CD4-positive, alpha-beta memory T cell (primary cell): Measurements from ENCODE around the gene STXBP1. TPM values are rescaled to one million over a fixed set of nuclear protein-coding genes. Genes with fewer than 3 reads are reported as not detected.
A peak's percentile ranks its signal among the peaks of the same experiment; 100 is the strongest.

Source experiments
- CTCF ChIA-PET: fragments of 350-600 bp; sonication (Branson Sonifier 250); formaldehyde crosslinking; loops from one replicate; lab custom pipeline; 2021; ENCODE audit warnings: inconsistent platforms; ENCODE audit not compliant: partially characterized antibody; lab: Charles Lee
- POLR2A ChIA-PET: fragments of 350-600 bp; sonication (Branson Sonifier 250); formaldehyde crosslinking; loops from one replicate; lab custom pipeline; 2021; ENCODE audit not compliant: partially characterized antibody; lab: Charles Lee
- DNase-seq, 5 donors: peaks; one replicate each; pipeline versions ENCODE4 v3.0.0 to v3.0.0-alpha.2; 2020 to 2022; ENCODE audit warnings: mixed read lengths in 1 of 5
- H3K27ac ChIP-seq: one replicate; pipeline ENCODE4 v1.7.0; 2013; ENCODE audit warnings: low read depth, low read length
- H3K27me3 ChIP-seq: 2 replicates; pipeline ENCODE4 v1.7.0; 2013; ENCODE audit warnings: mild to moderate bottlenecking, low read length, moderate library complexity; ENCODE audit not compliant: insufficient read depth
- H3K36me3 ChIP-seq: 2 replicates; pipeline ENCODE4 v1.7.0; 2013; ENCODE audit warnings: mild to moderate bottlenecking, low read length, moderate library complexity; ENCODE audit not compliant: insufficient read depth
- H3K4me1 ChIP-seq: 2 replicates; pipeline ENCODE4 v1.7.0; 2013; ENCODE audit warnings: mild to moderate bottlenecking, low read length, moderate library complexity; ENCODE audit not compliant: insufficient read depth
- H3K4me3 ChIP-seq, 2 donors: one replicate each; pipeline ENCODE4 v1.7.0; 2013; ENCODE audit warnings: low read length in 2 of 2, mild to moderate bottlenecking in 1 of 2
- H3K9me3 ChIP-seq, 2 donors: one replicate each; pipeline ENCODE4 v1.7.0; 2013; ENCODE audit warnings: low read length in 2 of 2, control low read depth in 1 of 2; ENCODE audit not compliant: control insufficient read depth in 1 of 2
- H3K27ac Mint-ChIP-seq, 7 donors: one replicate each; pipeline ENCODE4 v1.8.0; 2020 to 2021; ENCODE audit warnings: mixed read lengths in 7 of 7, mild to moderate bottlenecking in 6 of 7, inconsistent platforms in 3 of 7, moderate library complexity in 3 of 7
- H3K27me3 Mint-ChIP-seq, 2 donors: one replicate each; pipeline ENCODE4 v1.8.0; 2020 to 2021; ENCODE audit warnings: mixed read lengths in 2 of 2
- H3K36me3 Mint-ChIP-seq, 2 donors: one replicate each; pipeline ENCODE4 v1.8.0; 2020 to 2021; ENCODE audit warnings: mixed read lengths in 2 of 2, inconsistent platforms in 1 of 2, mild to moderate bottlenecking in 1 of 2
- H3K4me1 Mint-ChIP-seq, 4 donors: one replicate each; pipeline ENCODE4 v1.8.0; 2020 to 2021; ENCODE audit warnings: mixed read lengths in 4 of 4, mild to moderate bottlenecking in 1 of 4
- H3K4me3 Mint-ChIP-seq, 8 donors: one replicate each; pipeline ENCODE4 v1.8.0; 2020 to 2021; ENCODE audit warnings: mixed read lengths in 8 of 8, mild to moderate bottlenecking in 7 of 8, moderate library complexity in 6 of 8, inconsistent platforms in 3 of 8
- H3K9me3 Mint-ChIP-seq, 8 donors: one replicate each; pipeline ENCODE4 v1.8.0; 2020 to 2021; ENCODE audit warnings: mixed read lengths in 8 of 8, mild to moderate bottlenecking in 5 of 8, inconsistent platforms in 3 of 8, moderate library complexity in 1 of 8
- intact Hi-C: fragments of 100-400 bp; cut with micrococcal nuclease; formaldehyde crosslinking; loops from one replicate; pipeline ENCODE4 v1.15.1; 2023
- polyA plus RNA-seq, 2 donors: library from polyadenylated mRNA; unstranded; fragments of 300-500 nt; fragmentation: Illumina TruSeq; gene quantifications; one replicate each; pipeline ENCODE4 v1.2.3, GENCODE V29; 2021
- total RNA-seq, 2 experiments: library from RNA; stranded (reverse); gene quantifications; one replicate each; pipeline ENCODE4 v1.2.3, GENCODE V29; 2021

STXBP1 gene
- total RNA-seq (10 to 100 TPM; 19.9 to 20.9 TPM), polyA plus RNA-seq (1 to 10 TPM; 4.8 to 5.5 TPM)

DNA sequence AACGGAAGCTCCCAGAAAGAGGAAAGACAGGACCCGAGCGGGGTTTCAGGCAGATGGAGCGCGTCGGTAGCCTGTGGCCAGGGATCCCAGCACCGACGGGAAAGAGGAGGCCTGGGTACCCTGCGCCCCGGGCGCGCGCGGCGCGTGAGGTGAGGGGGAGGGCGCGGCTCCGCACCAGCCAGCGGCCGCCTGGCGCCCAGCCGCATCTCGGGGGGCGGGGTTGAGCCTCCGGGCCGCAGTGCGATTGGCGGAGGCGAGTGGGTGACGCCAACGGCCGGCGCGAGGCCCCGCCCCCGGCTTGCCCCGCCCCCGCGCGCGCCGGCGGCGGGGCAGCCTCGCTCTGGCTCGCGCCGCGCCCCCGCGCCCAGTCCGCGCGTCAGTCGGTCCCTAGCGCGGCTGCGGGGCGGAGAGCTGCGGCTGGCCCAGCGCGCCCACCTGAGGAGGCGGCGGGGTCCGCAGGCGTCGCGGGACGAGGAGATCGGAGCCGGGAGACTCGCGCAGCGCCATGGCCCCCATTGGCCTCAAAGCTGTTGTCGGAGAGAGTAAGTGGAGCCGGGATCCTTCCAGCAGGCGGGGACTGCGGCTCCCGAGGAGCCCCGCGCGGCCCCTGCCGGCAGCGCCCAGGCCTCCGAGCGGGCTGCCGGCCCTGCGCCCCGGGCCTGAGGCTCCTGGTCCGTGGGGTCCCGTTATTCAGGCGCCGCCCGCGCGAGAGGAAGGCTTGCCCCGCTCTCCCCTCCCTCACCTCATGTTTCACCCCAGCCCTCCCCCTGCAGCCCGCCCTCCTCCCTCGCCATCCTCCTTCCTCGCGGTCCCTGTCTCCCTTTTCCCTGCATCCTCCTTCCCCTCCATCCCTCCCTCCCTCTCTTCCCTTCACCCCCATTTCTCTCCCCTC, at the start of gene STXBP1:
STXBP1 (plus strand) TSS at position 379 of the 892 bp plus-strand sequence; CDS start at position 506, 127 bp downstream.
- Histone ChIP-seq H3K27ac (peak within 1 kb of the TSS; percentile 24), H3K4me3 (peak within 1 kb of the TSS; percentile 54 to 74), H3K9me3 (no peaks in the 10 kb centered on the region), H3K4me1 (peaks cover 32% of the 10 kb centered on the region), H3K27me3 (peaks cover 4% of the 10 kb centered on the region), H3K36me3 (no peaks in the 10 kb centered on the region)
- peak; percentile 81 to 88 (median 85) for DNase-seq
- H3K36me3 Mint-ChIP-seq, result peaks cover 0 to 5% of the 10 kb centered on the region in 2 donors
- ChIA-PET POLR2A (interaction anchor here (0.6 to 3.6 kb wide), 6 partner anchors 22 to 215 kb away, joined by 3 to 13 read pairs (median 6); partner anchors contain the start of genes LRSAM1, PTRH1, RPL12 and SLC2A8), CTCF (interaction anchor here (1.1 to 2.1 kb wide), 4 partner anchors 28 to 257 kb away, joined by 3 to 6 read pairs (median 4); no protein-coding TSS in a partner anchor)
- intact Hi-C loops, result loop anchor here (1.0 to 5.0 kb wide), 4 partner anchors 103 to 305 kb away; partner anchors contain the start of genes PTRH1, ST6GALNAC4 and TOR2A
- no peaks in the 10 kb centered on the region for H3K9me3 Mint-ChIP-seq
- peak within 1 kb of the TSS; percentile 59 to 93 (median 87) for H3K27ac Mint-ChIP-seq
- peaks cover 5 to 14% of the 10 kb centered on the region in 2 donors for H3K27me3 Mint-ChIP-seq
- peaks cover 23 to 45% (median 32%) of the 10 kb centered on the region in 4 donors for H3K4me1 Mint-ChIP-seq
- H3K4me3 Mint-ChIP-seq, result peak within 1 kb of the TSS; percentile 88 to 98 (median 96)

DNA sequence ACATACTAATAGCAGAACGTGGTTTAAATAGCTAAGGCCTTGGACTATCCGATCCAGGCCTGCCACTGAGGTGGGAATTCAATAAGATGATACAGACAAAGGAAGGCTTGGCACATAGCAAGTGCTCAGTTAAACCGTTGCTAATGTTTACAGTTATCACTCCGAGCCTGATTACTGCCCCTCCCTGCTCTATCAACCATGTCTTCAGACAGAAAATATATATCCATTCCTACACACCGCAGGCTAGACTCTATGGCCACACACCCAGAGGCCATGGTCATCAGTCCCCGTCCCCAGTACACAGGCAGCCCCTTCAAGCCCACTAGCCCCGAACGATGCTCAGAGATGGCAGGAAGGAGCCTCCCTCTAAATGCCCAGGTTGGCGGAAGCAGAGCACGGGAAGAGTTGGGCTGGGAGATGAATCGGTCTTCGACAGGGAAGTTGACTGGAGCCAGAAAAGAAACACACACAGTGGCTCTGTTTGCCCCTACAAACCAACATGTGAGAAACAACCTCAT, 49.7 kb upstream of the STXBP1 start:
- H3K27me3 Mint-ChIP-seq, result no peaks in the 10 kb centered on the region
- no peak overlapping the region for H3K4me3 ChIP-seq
- H3K9me3 ChIP-seq, result no peaks in the 10 kb centered on the region
- no peak for DNase-seq
- peaks cover 54% of the 10 kb centered on the region for H3K4me1 ChIP-seq
- H3K9me3 Mint-ChIP-seq, result no peaks in the 10 kb centered on the region
- peaks cover 5 to 6% of the 10 kb centered on the region in 2 donors for H3K36me3 Mint-ChIP-seq
- peak overlapping the region in 1 of 8 donors; percentile 41 for H3K4me3 Mint-ChIP-seq
- H3K27ac ChIP-seq, result no peak overlapping the region
- no peaks in the 10 kb centered on the region for H3K27me3 ChIP-seq
- ChIA-PET CTCF (no interaction called here), POLR2A (no interaction called here)
- H3K27ac Mint-ChIP-seq, result peak overlapping the region in 4 of 7 donors; percentile 22 to 60 (median 46)
- intact Hi-C loops, result loop anchor here (10.0 kb wide), 1 partner anchor 338 kb away; no protein-coding TSS in a partner anchor
- no peaks in the 10 kb centered on the region for H3K36me3 ChIP-seq
- H3K4me1 Mint-ChIP-seq, result peaks cover 26 to 63% (median 45%) of the 10 kb centered on the region in 4 donors

DNA sequence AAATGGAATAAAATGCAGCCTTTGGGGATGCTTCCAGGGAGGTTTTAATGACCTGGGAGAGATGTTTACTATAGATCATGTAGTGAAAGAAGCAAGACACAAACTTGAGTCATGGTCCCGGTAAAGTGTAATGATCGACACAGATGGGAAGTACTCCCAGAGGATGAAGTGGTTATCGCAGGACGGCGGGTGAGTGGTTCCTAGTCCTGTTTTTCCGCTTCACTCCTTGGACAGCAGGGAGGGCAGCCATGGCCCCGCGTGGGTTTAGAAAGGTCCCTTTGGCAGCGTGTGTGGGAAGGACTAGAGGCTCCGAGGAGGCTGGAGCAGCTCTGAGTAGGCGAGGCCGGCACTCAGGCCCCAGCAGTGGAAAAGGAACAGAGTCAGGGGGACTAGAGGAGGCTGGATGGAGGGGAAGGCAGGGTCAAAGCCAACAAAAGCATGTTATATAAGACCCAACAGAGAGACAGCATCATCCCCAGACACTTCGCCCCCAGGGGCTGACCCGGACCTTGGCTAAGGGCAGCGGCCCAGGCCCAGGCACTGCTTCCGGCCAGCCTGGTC, 49.2 kb upstream of the STXBP1 start:
- POLR2A ChIA-PET, result no interaction called here
- Mint-ChIP-seq H3K36me3 (peaks cover 5 to 6% of the 10 kb centered on the region in 2 donors), H3K4me1 (peaks cover 31 to 63% (median 47%) of the 10 kb centered on the region in 4 donors)

DNA sequence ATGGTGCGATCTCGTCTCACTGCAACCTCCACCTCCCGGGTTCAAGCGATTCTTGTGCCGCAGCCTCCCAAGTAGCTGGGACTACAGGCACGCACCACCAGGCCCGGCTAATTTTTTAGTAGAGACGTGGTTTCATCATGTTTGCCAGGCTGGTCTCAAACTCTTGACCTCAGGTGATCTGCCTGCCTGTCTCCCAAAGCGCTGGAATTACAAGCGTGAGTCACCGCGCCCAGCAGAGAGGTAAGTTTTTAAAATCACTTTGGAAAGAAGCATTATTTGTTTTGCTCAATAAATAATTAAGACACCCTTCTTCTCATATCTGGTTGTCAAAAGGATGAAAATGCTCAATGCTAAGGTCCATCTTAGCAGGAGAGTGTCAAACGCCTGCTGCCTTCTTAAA, 48.5 kb upstream of the STXBP1 start:
- H3K4me1 Mint-ChIP-seq, result peaks cover 25 to 59% (median 43%) of the 10 kb centered on the region in 4 donors
- Histone ChIP-seq H3K9me3 (no peaks in the 10 kb centered on the region), H3K27ac (no peak overlapping the region), H3K4me3 (no peak overlapping the region), H3K36me3 (no peaks in the 10 kb centered on the region), H3K4me1 (peaks cover 50% of the 10 kb centered on the region), H3K27me3 (no peaks in the 10 kb centered on the region)
- H3K27ac Mint-ChIP-seq, result peak overlapping the region in 1 of 7 donors; percentile 1
- H3K27me3 Mint-ChIP-seq, result no peaks in the 10 kb centered on the region
- H3K36me3 Mint-ChIP-seq, result peaks cover 5 to 6% of the 10 kb centered on the region in 2 donors
- no peaks in the 10 kb centered on the region for H3K9me3 Mint-ChIP-seq
- ChIA-PET POLR2A (no interaction called here), CTCF (no interaction called here)
- no peak for DNase-seq
- no peak overlapping the region for H3K4me3 Mint-ChIP-seq
- intact Hi-C loops, result loop anchor here (10.0 kb wide), 1 partner anchor 339 kb away; no protein-coding TSS in a partner anchor

More for the DNA sequence above, 49.2 kb upstream of the STXBP1 start:
- Histone ChIP-seq H3K27me3 (no peaks in the 10 kb centered on the region), H3K9me3 (no peaks in the 10 kb centered on the region), H3K27ac (no peak overlapping the region), H3K4me3 (no peak overlapping the region), H3K4me1 (peaks cover 54% of the 10 kb centered on the region), H3K36me3 (no peaks in the 10 kb centered on the region)
- H3K27me3 Mint-ChIP-seq, result no peaks in the 10 kb centered on the region
- CTCF ChIA-PET, result no interaction called here
- H3K4me3 Mint-ChIP-seq, result peak overlapping the region in 1 of 8 donors; percentile 45
- no peak for DNase-seq
- peak overlapping the region in 5 of 7 donors; percentile 25 to 60 (median 42) for H3K27ac Mint-ChIP-seq
- intact Hi-C loops, result loop anchor here (10.0 kb wide), 1 partner anchor 338 kb away; no protein-coding TSS in a partner anchor
- H3K9me3 Mint-ChIP-seq, result no peaks in the 10 kb centered on the region

DNA sequence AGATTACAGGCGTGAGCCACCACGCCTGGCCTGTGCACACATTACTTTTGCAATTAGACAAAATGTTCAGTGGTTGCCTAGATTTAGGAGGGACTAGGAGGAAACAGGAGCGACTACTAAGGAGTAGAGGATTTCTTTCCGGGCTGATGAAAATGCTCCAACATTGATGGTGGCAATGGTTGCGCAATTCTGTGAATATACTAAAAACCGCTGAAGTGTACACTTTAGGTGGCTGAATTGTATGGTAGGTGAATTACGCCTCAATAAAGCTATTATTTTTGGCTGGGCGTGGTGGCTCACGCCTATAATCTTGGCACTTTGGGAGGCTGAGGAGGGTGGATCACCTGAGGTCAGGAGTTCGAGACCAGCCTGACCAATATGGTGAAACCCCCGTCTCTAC, 46.8 kb upstream of the STXBP1 start:
- Mint-ChIP-seq H3K4me3 (peak overlapping the region in 1 of 8 donors; percentile 45), H3K9me3 (no peaks in the 10 kb centered on the region), H3K27ac (peak overlapping the region in 4 of 7 donors; percentile 15 to 60 (median 40)), H3K36me3 (peaks cover 5 to 6% of the 10 kb centered on the region in 2 donors), H3K27me3 (no peaks in the 10 kb centered on the region), H3K4me1 (peaks cover 23 to 53% (median 40%) of the 10 kb centered on the region in 4 donors)
- Histone ChIP-seq H3K9me3 (no peaks in the 10 kb centered on the region), H3K4me3 (no peak overlapping the region), H3K36me3 (no peaks in the 10 kb centered on the region), H3K4me1 (peaks cover 46% of the 10 kb centered on the region), H3K27ac (no peak overlapping the region), H3K27me3 (no peaks in the 10 kb centered on the region)
- CTCF ChIA-PET, result no interaction called here
- intact Hi-C loops, result loop anchor here (5.0 to 10.0 kb wide), 2 partner anchors 222 to 340 kb away; partner anchors contain the start of gene CDK9
- no peak for DNase-seq
- POLR2A ChIA-PET, result no interaction called here

DNA sequence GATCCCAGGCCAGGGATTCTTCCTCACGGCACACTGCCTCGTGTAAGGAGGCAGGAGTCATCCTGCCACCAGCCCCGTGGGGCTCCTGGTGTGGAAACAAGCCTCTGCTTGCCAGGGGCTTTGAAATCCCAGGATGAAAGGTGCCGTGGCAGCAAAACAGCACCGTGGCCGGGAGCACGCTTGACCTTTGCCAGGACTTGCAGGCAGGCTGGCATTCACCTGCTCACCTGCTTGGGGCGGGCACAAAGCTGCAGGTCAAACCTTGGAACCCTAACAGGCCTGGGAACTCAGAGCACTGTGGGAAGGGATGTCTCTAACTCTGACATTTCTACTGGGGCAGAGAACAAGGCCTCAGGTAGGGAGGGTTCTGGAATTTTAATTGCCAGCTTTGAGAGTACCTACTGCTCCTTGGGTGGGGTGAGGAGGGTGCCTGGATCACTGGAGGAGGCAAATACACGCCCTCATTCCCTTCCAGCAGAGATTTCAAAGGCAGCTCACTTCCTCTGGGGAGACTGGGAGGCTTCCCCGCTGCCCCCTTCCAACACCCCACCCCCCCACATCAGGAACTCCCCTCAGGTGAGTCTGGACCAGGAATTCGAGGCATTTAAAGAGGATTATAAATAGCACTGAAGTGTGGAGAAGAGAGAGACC, 45.6 kb upstream of the STXBP1 start:
- Mint-ChIP-seq H3K9me3 (no peaks in the 10 kb centered on the region), H3K27ac (peak overlapping the region in 4 of 7 donors; percentile 8 to 57 (median 28)), H3K36me3 (peaks cover 5 to 6% of the 10 kb centered on the region in 2 donors), H3K4me3 (peak overlapping the region in 1 of 8 donors; percentile 57), H3K27me3 (no peaks in the 10 kb centered on the region), H3K4me1 (peaks cover 19 to 46% (median 36%) of the 10 kb centered on the region in 4 donors)
- intact Hi-C loops, result loop anchor here (5.0 to 10.0 kb wide), 2 partner anchors 221 to 342 kb away; partner anchors contain the start of gene CDK9
- no peak overlapping the region for H3K4me3 ChIP-seq
- DNase-seq, result no peak
- H3K27ac ChIP-seq, result no peak overlapping the region
- H3K4me1 ChIP-seq, result peaks cover 45% of the 10 kb centered on the region
- no peaks in the 10 kb centered on the region for H3K36me3 ChIP-seq
- no peaks in the 10 kb centered on the region for H3K27me3 ChIP-seq
- ChIA-PET POLR2A (no interaction called here), CTCF (interaction anchor here (1.3 kb wide), 1 partner anchor 19 kb away, joined by 4 read pairs; no protein-coding TSS in a partner anchor)
- no peaks in the 10 kb centered on the region for H3K9me3 ChIP-seq
